Heart left ventricle (tissue), 13 donors: ENCODE results near the gene RNASE3.

ENCODE experiments used
- CTCF ChIP-seq, 12 donors: fragments of 200-600 bp; sonication (generic) in 4 of 12; IDR thresholded peaks; one replicate each; pipeline versions ENCODE4 v1.5.0 to v1.8.0; 2018 to 2022; ENCODE audit warnings: antibody characterized with exemption in 12 of 12, mild to moderate bottlenecking in 5 of 12
- POLR2A ChIP-seq, 2 donors: fragments of 450-650 bp; IDR thresholded peaks; one replicate each; pipeline ENCODE4 v1.6.1; 2017; ENCODE audit warnings: antibody characterized with exemption in 2 of 2, mild to moderate bottlenecking in 2 of 2, moderate library complexity in 2 of 2
- donor health status: ischemic (EF 13 %, LVEDD 7.1; RV severe dilation, severe dysfunction).
- donor health status: DM: no; HTN: yes; CAD: no.
- donor health status: DM: no; HTN: no; CAD: no.
- donor health status: ischemic (EF 25% LVEDD 6.9; RV normal size, moderate dysfunction).
- donor health status: ischemic (EF 25% LVEDD 5.7; RV mildly dilated, moderate dysfunction).
- donor health status: ischemic (EF 35%, LVEDD 5.7; RV mildly dilated, moderate dysfunction).
- donor health status: nonischemic (EF 11% LVEDD 7.7; RV severe dilation, severe dysfunction).
- donor health status: DM: yes; HTN: yes; CAD: no.
- donor health status: PGD.
- donor health status: ischemic (EF 29% LVEDD 5.4; RV normal size, mild dysfunction).
- donor health status: nonischemic (EF 23%, LVEDD 6.1; RV moderate dilation, normal function).

- TF ChIP-seq CTCF (IDR thresholded peaks at IDR 0.05) (no peak), POLR2A (IDR thresholded peaks at IDR 0.05) (no peak)
Observed at GRCh38 chr14:20846560-20846959, 44.6 kb upstream of the RNASE3 start.
